Activated naive CD4-positive, alpha-beta T cell treated with anti-CD3 and anti-CD28 coated beads for 36 hours (primary cell): Measurements from ENCODE around the gene CSF1R. TPM values are rescaled to one million over a fixed set of nuclear protein-coding genes. Genes with fewer than 3 reads are reported as not detected.
A peak's percentile ranks its signal among the peaks of the same experiment; 100 is the strongest.

Experiments
- CTCF ChIA-PET: fragments of 350-600 bp; sonication (Branson Sonifier 250); formaldehyde crosslinking; loops from one replicate; lab custom pipeline; 2021; ENCODE audit warnings: antibody characterized with exemption; lab: Charles Lee
- DNase-seq: peaks from one replicate; pipeline ENCODE4 v3.0.0-alpha.2; 2020
- H3K27ac Mint-ChIP-seq: one replicate; pipeline ENCODE4 v1.8.0; 2021; ENCODE audit warnings: mild to moderate bottlenecking, mixed read lengths
- H3K27me3 Mint-ChIP-seq: one replicate; pipeline ENCODE4 v1.8.0; 2021; ENCODE audit warnings: low read depth, mixed read lengths
- H3K36me3 Mint-ChIP-seq: one replicate; pipeline ENCODE4 v1.8.0; 2021; ENCODE audit warnings: low read depth, mixed read lengths
- H3K4me1 Mint-ChIP-seq: one replicate; pipeline ENCODE4 v1.8.0; 2021; ENCODE audit warnings: low read depth, mixed read lengths
- H3K4me3 Mint-ChIP-seq: one replicate; pipeline ENCODE4 v1.8.0; 2021; ENCODE audit warnings: mild to moderate bottlenecking, moderate library complexity, mixed read lengths
- H3K9me3 Mint-ChIP-seq: one replicate; pipeline ENCODE4 v1.8.0; 2021; ENCODE audit warnings: mixed read lengths
- intact Hi-C: fragments of 100-400 bp; cut with micrococcal nuclease; formaldehyde crosslinking; loops from one replicate; pipeline ENCODE4 v1.15.1; 2023
- total RNA-seq, 2 experiments: library from RNA; stranded (reverse); gene quantifications; one replicate each; pipeline ENCODE4 v1.2.3, GENCODE V29; 2021

Gene CSF1R
- 1 to 10 TPM in 1 of 2 experiments, under 1 TPM in 1; 0.94 to 1.8 TPM for total RNA-seq

DNA sequence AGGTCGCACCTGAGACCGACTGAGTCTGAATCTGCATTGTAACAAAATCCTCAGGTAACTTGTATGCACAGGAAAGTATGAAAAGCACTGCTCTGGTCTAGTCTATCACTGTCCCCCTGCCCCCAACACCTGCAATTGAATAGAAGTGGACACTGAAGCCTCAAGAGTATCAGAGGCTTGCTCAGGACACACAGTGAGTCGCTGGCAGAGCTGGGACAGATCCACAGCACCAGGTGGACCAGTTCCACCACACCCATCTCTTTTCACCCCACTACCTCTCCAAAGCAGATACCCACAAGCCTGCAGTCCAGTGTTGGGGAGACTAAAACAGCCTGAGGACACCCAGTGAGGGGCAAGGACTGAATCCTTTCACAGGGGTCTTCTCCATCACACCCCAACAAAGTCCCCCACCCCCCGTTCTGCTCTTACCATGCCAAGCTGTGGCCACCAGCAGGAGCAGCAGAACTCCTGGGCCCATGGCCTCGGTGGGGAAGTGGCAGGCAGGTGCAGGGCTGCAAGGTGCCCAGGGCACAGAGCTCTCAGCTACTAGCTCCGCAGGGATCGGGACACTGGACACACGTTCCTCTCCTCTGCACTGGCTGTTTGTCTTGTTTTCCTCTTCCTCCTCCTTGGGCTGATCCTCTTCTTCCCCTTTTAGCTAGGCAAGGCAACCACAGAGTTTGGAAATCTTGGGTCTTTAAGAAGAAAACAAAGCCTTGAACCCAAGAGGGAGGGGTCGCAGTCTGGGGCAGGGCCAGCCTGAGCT, at the start of gene CSF1R:
CSF1R (minus strand) TSS at position 605 of the 766 bp plus-strand sequence; CDS start at position 478, 127 bp downstream.
- H3K27me3 Mint-ChIP-seq: peaks cover 31% of the 10 kb centered on the region
- CTCF ChIA-PET: no interaction called here
- no peaks in the 10 kb centered on the region for H3K9me3 Mint-ChIP-seq
- intact Hi-C loops: no loop called here
- no peak within 1 kb of the TSS for H3K27ac Mint-ChIP-seq
- H3K36me3 Mint-ChIP-seq: no peaks in the 10 kb centered on the region
- no peak for DNase-seq
- peaks cover 8% of the 10 kb centered on the region for H3K4me1 Mint-ChIP-seq
- H3K4me3 Mint-ChIP-seq: no peak within 1 kb of the TSS

DNA sequence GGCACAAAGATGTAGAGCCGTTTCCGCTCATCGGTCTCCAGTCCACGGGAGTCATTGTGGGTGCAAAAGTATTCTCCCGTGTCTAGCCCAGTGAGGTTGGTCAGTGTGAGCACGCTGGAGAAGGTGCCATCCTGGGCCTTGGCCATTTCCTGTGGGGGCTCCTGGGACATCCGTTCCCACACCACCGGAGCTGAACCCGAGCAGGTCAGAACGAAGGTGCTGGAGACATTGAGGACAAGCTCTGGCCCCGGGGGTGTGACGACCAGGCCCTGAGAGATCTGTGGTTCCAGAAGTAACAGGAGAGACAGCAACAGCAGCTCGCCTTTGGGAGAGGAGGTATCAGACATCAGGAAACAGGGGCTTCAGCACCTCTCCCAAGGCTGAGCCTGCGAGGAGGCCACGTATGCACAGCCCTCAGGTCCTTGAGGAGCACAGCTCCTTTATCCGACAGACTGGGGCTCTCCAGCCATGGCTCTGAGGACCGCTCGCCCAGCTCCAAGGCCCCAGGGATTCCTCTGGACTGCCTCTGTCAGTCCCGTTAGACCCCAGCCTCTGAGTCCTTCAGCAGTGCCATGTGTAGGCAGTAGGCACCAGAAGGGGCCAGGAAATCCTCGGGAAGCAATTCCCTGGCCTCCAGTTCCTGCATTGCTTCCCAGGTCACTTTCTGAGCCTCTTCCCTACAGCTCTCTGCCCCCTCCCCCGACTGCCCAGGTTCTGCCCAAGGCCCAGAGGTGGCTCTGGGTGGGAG, 49.4 kb upstream of the CSF1R start:
- H3K9me3 Mint-ChIP-seq: no peaks in the 10 kb centered on the region
- H3K4me1 Mint-ChIP-seq: no peaks in the 10 kb centered on the region
- no peaks in the 10 kb centered on the region for H3K36me3 Mint-ChIP-seq
- no peak overlapping the region for H3K4me3 Mint-ChIP-seq
- H3K27me3 Mint-ChIP-seq: no peaks in the 10 kb centered on the region
- DNase-seq: no peak
- CTCF ChIA-PET: interaction anchor here (1.1 kb wide), 1 partner anchor 163 kb away, joined by 3 read pairs; no protein-coding TSS in a partner anchor
- intact Hi-C loops: no loop called here
- H3K27ac Mint-ChIP-seq: no peak overlapping the region

DNA sequence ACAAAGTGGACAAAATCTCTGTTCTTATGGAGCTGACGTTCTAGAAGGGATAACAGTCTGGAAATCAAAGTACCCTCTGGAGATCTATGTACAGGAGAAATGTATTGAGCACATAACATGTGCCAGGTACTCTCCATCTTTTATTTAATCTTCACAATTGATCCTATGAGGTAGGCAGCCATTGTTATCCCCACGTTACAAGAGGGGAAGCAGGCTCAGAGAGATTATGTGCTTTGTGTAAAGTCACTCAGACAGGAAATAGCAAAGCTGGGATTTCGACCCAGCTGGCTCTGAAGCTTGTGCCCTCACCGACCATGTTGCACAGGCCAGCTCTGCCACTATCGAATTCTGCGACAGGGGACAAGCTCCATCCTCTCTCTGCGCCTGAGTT, 47.8 kb upstream of the CSF1R start:
- Mint-ChIP-seq H3K4me3 (no peak overlapping the region), H3K4me1 (no peaks in the 10 kb centered on the region), H3K27me3 (no peaks in the 10 kb centered on the region), H3K36me3 (no peaks in the 10 kb centered on the region), H3K9me3 (no peaks in the 10 kb centered on the region), H3K27ac (no peak overlapping the region)
- intact Hi-C loops: no loop called here
- CTCF ChIA-PET: interaction anchor here (0.6 to 1.1 kb wide), 4 partner anchors 12 to 172 kb away, joined by 3 to 4 read pairs (median 3); no protein-coding TSS in a partner anchor
- no peak for DNase-seq

DNA sequence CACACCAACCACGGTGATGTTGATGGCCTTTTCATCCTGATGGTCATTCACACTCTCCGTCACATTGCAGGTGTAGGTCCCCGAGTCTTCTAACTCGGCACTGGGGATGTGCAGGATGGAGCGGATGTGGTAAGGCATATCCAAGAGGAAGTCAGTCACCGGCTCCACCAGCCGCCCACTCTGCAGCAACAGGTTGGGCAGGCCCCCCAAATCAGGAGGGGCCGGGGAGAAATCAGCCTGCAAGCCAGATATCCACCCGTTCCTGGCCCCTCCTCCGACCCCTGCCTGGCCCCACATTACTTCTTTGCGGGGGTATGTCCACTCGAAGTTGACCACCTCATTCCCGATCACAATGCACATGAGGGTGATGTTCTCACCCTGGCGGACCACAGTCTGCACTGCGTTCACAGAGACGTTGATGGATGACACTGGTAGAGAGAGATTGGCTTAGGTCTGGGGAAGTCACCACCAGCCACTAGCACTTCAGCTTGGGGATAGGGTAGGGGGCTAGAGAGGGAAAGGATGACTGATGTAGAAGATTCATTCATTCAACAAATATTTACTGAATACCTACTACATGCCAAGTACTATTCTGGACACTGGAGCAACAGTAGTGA, 47.3 kb upstream of the CSF1R start:
- Mint-ChIP-seq H3K9me3 (no peaks in the 10 kb centered on the region), H3K36me3 (no peaks in the 10 kb centered on the region), H3K4me1 (no peaks in the 10 kb centered on the region), H3K4me3 (no peak overlapping the region), H3K27ac (no peak overlapping the region), H3K27me3 (no peaks in the 10 kb centered on the region)
- DNase-seq: no peak
- CTCF ChIA-PET: interaction anchor here (0.6 to 1.1 kb wide), 3 partner anchors 11 to 58 kb away, joined by 3 to 4 read pairs (median 3); no protein-coding TSS in a partner anchor
- intact Hi-C loops: no loop called here

DNA sequence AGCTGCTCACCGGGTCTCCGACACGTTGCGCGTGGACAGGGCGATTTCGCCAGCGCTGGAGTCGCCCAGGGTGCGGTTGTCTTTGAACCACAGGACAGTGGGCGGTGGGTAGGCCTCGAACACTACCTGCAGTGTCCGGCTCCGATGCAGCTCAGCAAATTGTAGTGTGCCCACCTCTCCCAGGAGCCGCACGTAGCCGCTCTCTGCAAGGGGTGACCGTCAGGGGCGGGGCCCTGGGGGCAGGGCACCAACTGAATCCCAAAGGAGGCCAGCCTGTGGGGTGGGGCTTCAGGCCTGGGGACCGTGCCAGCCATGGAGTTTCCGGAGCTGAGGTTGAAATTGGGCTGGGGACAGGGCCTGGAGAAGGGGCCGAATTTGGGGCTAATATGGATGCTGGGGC, 46.4 kb upstream of the CSF1R start:
- Mint-ChIP-seq H3K4me3 (no peak overlapping the region), H3K27me3 (no peaks in the 10 kb centered on the region), H3K9me3 (no peaks in the 10 kb centered on the region), H3K4me1 (no peaks in the 10 kb centered on the region), H3K36me3 (no peaks in the 10 kb centered on the region), H3K27ac (no peak overlapping the region)
- no peak for DNase-seq
- intact Hi-C loops: no loop called here
- CTCF ChIA-PET: no interaction called here

DNA sequence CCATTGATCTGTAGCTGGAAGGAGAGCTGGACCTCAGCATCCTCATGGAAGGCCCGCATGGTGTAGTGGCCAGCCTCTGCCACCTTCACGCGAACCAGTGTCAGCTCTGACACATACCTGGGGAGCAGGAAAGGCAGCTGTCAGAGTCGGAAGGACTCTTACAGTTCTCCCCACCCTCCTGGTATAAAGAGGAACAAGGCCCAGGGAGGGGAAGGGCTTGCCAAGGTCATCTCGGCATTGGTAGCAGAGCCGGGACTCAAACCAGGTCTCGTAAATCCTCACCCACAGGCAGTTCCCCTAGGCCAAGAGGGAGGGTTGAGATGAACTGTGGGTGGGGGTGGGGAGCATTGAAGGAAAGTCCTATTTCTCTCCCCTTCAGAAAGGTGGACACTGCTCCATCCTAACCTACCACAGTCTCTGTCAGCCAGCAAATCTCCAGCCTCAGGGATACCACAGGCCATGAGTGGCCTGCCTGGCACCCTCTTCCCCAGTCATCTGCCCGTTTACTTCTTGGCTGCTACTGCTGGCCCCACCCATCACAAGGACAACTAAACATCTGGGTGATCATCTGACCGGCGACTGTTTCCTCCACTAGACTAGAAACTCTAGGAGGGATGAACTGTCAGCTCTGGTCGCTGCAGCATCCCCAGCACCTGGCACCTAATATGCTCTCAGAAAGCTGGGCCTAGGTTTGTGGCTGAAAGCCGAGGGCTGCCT, 45.8 kb upstream of the CSF1R start:
- intact Hi-C loops: no loop called here
- Mint-ChIP-seq H3K4me1 (no peaks in the 10 kb centered on the region), H3K27me3 (no peaks in the 10 kb centered on the region), H3K36me3 (no peaks in the 10 kb centered on the region), H3K27ac (no peak overlapping the region), H3K4me3 (no peak overlapping the region), H3K9me3 (no peaks in the 10 kb centered on the region)
- DNase-seq: no peak
- CTCF ChIA-PET: no interaction called here

DNA sequence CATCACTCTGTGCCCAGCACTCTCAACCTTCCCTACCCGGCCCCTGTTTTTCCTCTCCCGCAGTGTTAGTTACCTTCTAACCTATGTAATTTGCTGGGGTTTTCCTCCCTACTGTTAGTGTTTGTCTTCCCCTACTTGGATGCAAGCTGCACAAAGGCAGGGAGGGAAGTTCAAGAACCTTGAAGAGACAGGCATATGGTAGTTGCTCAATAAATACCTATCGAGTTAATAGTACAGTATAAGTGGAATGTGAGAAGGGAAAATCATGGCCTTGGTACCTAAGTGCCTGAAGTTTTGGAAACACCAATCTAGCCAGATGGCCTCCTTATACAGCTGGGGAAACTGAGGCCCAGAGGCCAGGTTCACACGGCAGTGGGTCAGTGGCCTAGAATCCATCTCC, 45.1 kb upstream of the CSF1R start:
- Mint-ChIP-seq H3K36me3 (no peaks in the 10 kb centered on the region), H3K9me3 (no peaks in the 10 kb centered on the region), H3K4me3 (no peak overlapping the region), H3K4me1 (no peaks in the 10 kb centered on the region), H3K27me3 (no peaks in the 10 kb centered on the region), H3K27ac (no peak overlapping the region)
- DNase-seq: no peak
- CTCF ChIA-PET: interaction anchor here (1.7 kb wide), 1 partner anchor 214 kb away, joined by 3 read pairs; no protein-coding TSS in a partner anchor
- intact Hi-C loops: no loop called here

DNA sequence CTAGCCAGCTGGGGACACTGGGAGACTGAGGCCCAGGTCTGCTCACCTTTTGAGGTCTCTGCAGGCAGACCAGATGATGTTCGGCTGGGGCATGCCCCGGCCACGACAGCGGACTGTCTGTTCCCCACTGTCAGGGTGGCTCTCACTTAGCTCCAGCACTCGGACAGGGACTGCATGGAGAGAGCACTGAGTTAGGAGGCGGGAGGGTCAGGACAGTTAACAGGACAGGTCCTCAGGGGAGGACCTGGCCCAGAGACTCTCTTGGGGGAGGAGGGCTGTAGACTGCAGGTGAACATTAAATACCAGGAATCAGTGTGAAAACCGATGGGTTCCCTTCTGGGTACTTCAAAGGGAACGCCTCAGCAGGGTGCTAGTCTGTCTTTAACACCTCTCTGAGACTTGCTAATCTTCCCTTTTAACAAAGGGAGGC, 44.2 kb upstream of the CSF1R start:
- no peak overlapping the region for H3K27ac Mint-ChIP-seq
- DNase-seq: no peak
- CTCF ChIA-PET: interaction anchor here (0.7 to 2.7 kb wide), 7 partner anchors 17 to 238 kb away, joined by 3 to 10 read pairs (median 3); no protein-coding TSS in a partner anchor
- no peaks in the 10 kb centered on the region for H3K4me1 Mint-ChIP-seq
- intact Hi-C loops: loop anchor here (1.0 kb wide), 3 partner anchors 88 to 306 kb away; no protein-coding TSS in a partner anchor
- no peak overlapping the region for H3K4me3 Mint-ChIP-seq
- H3K9me3 Mint-ChIP-seq: no peaks in the 10 kb centered on the region
- H3K36me3 Mint-ChIP-seq: no peaks in the 10 kb centered on the region
- no peaks in the 10 kb centered on the region for H3K27me3 Mint-ChIP-seq

DNA sequence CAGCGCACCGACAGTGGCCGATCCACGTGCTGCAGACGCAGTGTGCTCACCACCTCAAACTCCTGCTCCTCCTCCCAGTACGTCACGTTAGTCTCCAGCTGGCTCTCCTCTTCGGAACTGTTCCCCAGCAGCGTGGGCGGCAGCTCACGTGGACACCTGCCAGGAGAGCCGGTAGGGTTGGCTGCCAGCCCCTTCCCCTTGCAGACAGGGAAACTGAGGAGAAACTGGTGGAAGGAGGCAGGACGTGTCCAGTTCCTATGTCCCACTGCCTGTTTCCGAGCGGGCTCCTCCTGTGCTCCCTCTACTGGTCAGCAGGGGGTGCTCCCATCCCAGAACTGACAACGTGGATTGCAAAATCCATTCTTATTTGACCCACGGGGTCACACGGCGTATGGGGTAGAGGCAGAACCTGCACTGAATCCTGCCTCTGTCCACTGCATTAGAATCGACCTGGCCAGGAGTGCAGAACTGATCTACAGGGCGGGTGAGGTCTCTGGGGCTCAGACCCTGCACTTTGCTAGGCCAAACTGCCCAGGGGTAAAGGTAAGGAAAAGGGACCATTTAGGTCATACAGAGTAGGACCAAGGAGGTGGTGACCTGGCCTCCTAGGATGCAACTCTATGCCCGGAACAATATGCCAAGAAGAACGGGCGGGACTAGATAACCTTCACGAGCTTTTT, 43.6 kb upstream of the CSF1R start:
- no peaks in the 10 kb centered on the region for H3K36me3 Mint-ChIP-seq
- peak; percentile 67 for DNase-seq

DNA sequence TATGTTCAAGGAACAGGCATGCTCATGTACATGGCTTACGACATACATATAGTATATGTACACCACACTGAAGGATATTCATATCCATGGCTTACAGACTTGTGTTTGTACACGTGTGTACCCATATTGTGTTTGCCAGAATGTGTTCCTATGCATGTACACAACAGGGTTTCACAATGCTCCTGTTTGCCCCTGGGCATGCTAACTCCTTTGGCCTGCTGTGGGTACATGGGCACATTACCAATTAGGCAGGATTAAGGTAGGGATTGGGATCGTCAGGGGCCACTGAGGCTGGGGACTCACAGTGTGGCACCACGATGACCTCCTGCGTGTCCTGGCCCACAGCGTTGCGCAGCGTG, 43.1 kb upstream of the CSF1R start:
- DNase-seq: no peak
- Mint-ChIP-seq H3K4me3 (no peak overlapping the region), H3K27me3 (no peaks in the 10 kb centered on the region), H3K4me1 (no peaks in the 10 kb centered on the region), H3K9me3 (no peaks in the 10 kb centered on the region), H3K27ac (no peak overlapping the region), H3K36me3 (no peaks in the 10 kb centered on the region)
- CTCF ChIA-PET: interaction anchor here (0.6 to 2.7 kb wide), 4 partner anchors 20 to 216 kb away, joined by 3 to 10 read pairs (median 6); no protein-coding TSS in a partner anchor
- intact Hi-C loops: no loop called here

More for the DNA sequence above, 43.6 kb upstream of the CSF1R start:
- intact Hi-C loops: loop anchor here (1.0 kb wide), 3 partner anchors 88 to 306 kb away; no protein-coding TSS in a partner anchor
- Mint-ChIP-seq H3K4me3 (no peak overlapping the region), H3K27ac (no peak overlapping the region), H3K27me3 (no peaks in the 10 kb centered on the region), H3K4me1 (no peaks in the 10 kb centered on the region), H3K9me3 (no peaks in the 10 kb centered on the region)
- CTCF ChIA-PET: interaction anchor here (1.0 to 2.7 kb wide), 6 partner anchors 18 to 216 kb away, joined by 3 to 10 read pairs (median 4); no protein-coding TSS in a partner anchor

DNA sequence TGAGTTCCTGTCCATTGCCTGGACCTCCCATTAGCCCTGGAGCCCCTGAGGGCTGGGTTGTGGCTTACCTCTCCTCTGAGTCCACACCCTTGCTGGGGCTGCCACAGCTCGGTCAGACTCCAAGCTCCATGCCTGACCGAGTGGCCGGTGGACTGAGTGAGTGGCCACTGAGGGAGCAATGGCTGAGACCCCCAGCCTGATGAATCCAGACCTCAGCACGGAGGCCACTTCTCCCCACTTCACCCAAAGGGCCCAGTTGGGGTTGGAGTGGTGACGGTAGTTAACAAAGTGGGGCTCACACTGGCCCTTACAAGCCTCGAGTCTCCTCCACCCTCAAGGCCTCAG, 40.5 kb upstream of the CSF1R start:
- intact Hi-C loops: no loop called here
- Mint-ChIP-seq H3K4me1 (no peaks in the 10 kb centered on the region), H3K27me3 (no peaks in the 10 kb centered on the region), H3K36me3 (no peaks in the 10 kb centered on the region), H3K9me3 (no peaks in the 10 kb centered on the region), H3K27ac (no peak overlapping the region), H3K4me3 (no peak overlapping the region)
- DNase-seq: no peak
- CTCF ChIA-PET: no interaction called here
